Mesodermal cell (in vitro differentiated cells): Measurements from ENCODE around the gene BDKRB1. TPM values are rescaled to one million over a fixed set of nuclear protein-coding genes. Genes with fewer than 3 reads are reported as not detected.

Source experiments
- H3K27ac ChIP-seq: 2 replicates; pipeline ENCODE4 v1.7.0; 2013; ENCODE audit warnings: mild to moderate bottlenecking, low read depth, low read length, moderate library complexity; ENCODE audit not compliant: severe bottlenecking
- H3K36me3 ChIP-seq: 2 replicates; pipeline ENCODE4 v1.7.1; 2013; ENCODE audit warnings: mild to moderate bottlenecking, low read length, moderate library complexity; ENCODE audit not compliant: control insufficient read depth, insufficient read depth
- H3K4me1 ChIP-seq: one replicate; pipeline ENCODE4 v1.7.1; 2013; ENCODE audit warnings: mild to moderate bottlenecking, low read length; ENCODE audit not compliant: insufficient read depth, control insufficient read depth, poor library complexity, severe bottlenecking
- H3K4me3 ChIP-seq: 2 replicates; pipeline ENCODE4 v1.7.0; 2013; ENCODE audit warnings: low read length, control low read depth, mild to moderate bottlenecking; ENCODE audit not compliant: insufficient read depth, poor library complexity, severe bottlenecking; ENCODE audit errors: extremely low read depth
- H3K9me3 ChIP-seq: 2 replicates; pipeline ENCODE4 v1.7.1; 2013; ENCODE audit warnings: mild to moderate bottlenecking, low read length, moderate library complexity; ENCODE audit not compliant: control insufficient read depth
- WGBS, 2 experiments: methylation state at CpG; one replicate each; pipeline ENCODE4 v1.1.5; 2013; ENCODE audit warnings: missing lambda C conversion rate in 2 of 2; ENCODE audit not compliant: insufficient coverage in 2 of 2; 5-methylcytosine and 5-hydroxymethylcytosine counted together
- polyA plus RNA-seq, 2 experiments: library from polyadenylated mRNA; stranded (reverse); fragments of 50-300 nt; gene quantifications; one replicate each; pipeline ENCODE4 v1.2.3, GENCODE V29; 2013

Gene BDKRB1
- 0.44 TPM for polyA plus RNA-seq (2013, experiment 1 of 2)
- 0.71 TPM for polyA plus RNA-seq (2013, experiment 2 of 2)

- no peak within 1 kb of the TSS for H3K27ac ChIP-seq
- WGBS, 2 experiments: 86 to 97% methylated on average over 6 to 9 of the region's 12 CpGs
- H3K4me3 ChIP-seq: no peak within 1 kb of the TSS
- H3K9me3 ChIP-seq: no peaks in the 10 kb centered on the region
- peaks cover 20% of the 10 kb centered on the region for H3K4me1 ChIP-seq
- no peaks in the 10 kb centered on the region for H3K36me3 ChIP-seq
Measured at GRCh38 chr14:96255501-96256366, at the start of gene BDKRB1. Gene BDKRB1 (plus strand): TSS chr14:96256210. CDS start chr14:96263683, 7,473 bp downstream.

- Histone ChIP-seq H3K4me1 (peaks cover 15% of the 10 kb centered on the region), H3K9me3 (peaks cover 2% of the 10 kb centered on the region), H3K27ac (no peak overlapping the region), H3K4me3 (no peak overlapping the region), H3K36me3 (no peaks in the 10 kb centered on the region)
- WGBS, 2 experiments: 84 to 89% methylated on average over 6 to 8 of the region's 8 CpGs
Measured at GRCh38 chr14:96206461-96206860, 49.5 kb upstream of the BDKRB1 start.

- 92 to 100% methylated on average over 5 of the region's 5 CpGs for WGBS, 2 experiments
- no peak overlapping the region for H3K4me3 ChIP-seq
- no peak overlapping the region for H3K27ac ChIP-seq
- no peaks in the 10 kb centered on the region for H3K36me3 ChIP-seq
- H3K4me1 ChIP-seq: peaks cover 15% of the 10 kb centered on the region
- H3K9me3 ChIP-seq: peaks cover 10% of the 10 kb centered on the region
Measured at GRCh38 chr14:96207686-96208085, 48.3 kb upstream of the BDKRB1 start.

GRCh38 chr14:96208739-96209138 lies 47.3 kb upstream of the BDKRB1 start:
- no peaks in the 10 kb centered on the region for H3K36me3 ChIP-seq
- peaks cover 10% of the 10 kb centered on the region for H3K9me3 ChIP-seq
- H3K4me1 ChIP-seq: peaks cover 15% of the 10 kb centered on the region
- 95 to 99% methylated on average over 11 to 12 of the region's 12 CpGs for WGBS, 2 experiments
- no peak overlapping the region for H3K4me3 ChIP-seq
- no peak overlapping the region for H3K27ac ChIP-seq

- no peaks in the 10 kb centered on the region for H3K36me3 ChIP-seq
- no peaks in the 10 kb centered on the region for H3K4me1 ChIP-seq
- H3K4me3 ChIP-seq: no peak overlapping the region
- peaks cover 10% of the 10 kb centered on the region for H3K9me3 ChIP-seq
- H3K27ac ChIP-seq: no peak overlapping the region
Measured at GRCh38 chr14:96212140-96212539, 43.9 kb upstream of the BDKRB1 start.

GRCh38 chr14:96212896-96213295 lies 43.1 kb upstream of the BDKRB1 start:
- Histone ChIP-seq H3K9me3 (peaks cover 10% of the 10 kb centered on the region), H3K4me1 (no peaks in the 10 kb centered on the region), H3K27ac (no peak overlapping the region), H3K4me3 (no peak overlapping the region), H3K36me3 (no peaks in the 10 kb centered on the region)
- 90 to 93% methylated on average over 3 of the region's 4 CpGs for WGBS, 2 experiments

- Histone ChIP-seq H3K4me3 (no peak overlapping the region), H3K36me3 (no peaks in the 10 kb centered on the region), H3K9me3 (peaks cover 10% of the 10 kb centered on the region), H3K4me1 (no peaks in the 10 kb centered on the region), H3K27ac (no peak overlapping the region)
- WGBS, 2 experiments: 76 to 84% methylated on average over 5 to 8 of the region's 10 CpGs
Measured at GRCh38 chr14:96213871-96214465, 42.0 kb upstream of the BDKRB1 start.

- no peak overlapping the region for H3K27ac ChIP-seq
- 95 to 100% methylated on average over 1 to 3 of the region's 4 CpGs for WGBS, 2 experiments
- H3K9me3 ChIP-seq: peaks cover 10% of the 10 kb centered on the region
- no peaks in the 10 kb centered on the region for H3K36me3 ChIP-seq
- H3K4me1 ChIP-seq: no peaks in the 10 kb centered on the region
- no peak overlapping the region for H3K4me3 ChIP-seq
Measured at GRCh38 chr14:96214793-96215192, 41.2 kb upstream of the BDKRB1 start.

GRCh38 chr14:96215452-96216244 lies 40.4 kb upstream of the BDKRB1 start:
- 87 to 98% methylated on average over 6 to 7 of the region's 7 CpGs for WGBS, 2 experiments

GRCh38 chr14:96216627-96217026 lies 39.4 kb upstream of the BDKRB1 start:
- WGBS, 2 experiments: 100% methylated on average over 1 of the region's 1 CpG; no CpG with 5 or more reads in 1 of the 2 experiments

More at GRCh38 chr14:96215452-96216244, 40.4 kb upstream of the BDKRB1 start:
- Histone ChIP-seq H3K27ac (no peak overlapping the region), H3K9me3 (peaks cover 10% of the 10 kb centered on the region), H3K4me3 (no peak overlapping the region), H3K36me3 (no peaks in the 10 kb centered on the region), H3K4me1 (no peaks in the 10 kb centered on the region)

More at GRCh38 chr14:96216627-96217026, 39.4 kb upstream of the BDKRB1 start:
- no peak overlapping the region for H3K27ac ChIP-seq
- no peaks in the 10 kb centered on the region for H3K36me3 ChIP-seq
- H3K4me3 ChIP-seq: no peak overlapping the region
- H3K9me3 ChIP-seq: peaks cover 6% of the 10 kb centered on the region
- H3K4me1 ChIP-seq: no peaks in the 10 kb centered on the region
